WI38 (cell line): ENCODE data around the gene PDSS2.

Experiments
- H3K4me3 ChIP-seq: 2 replicates; pipeline ENCODE4 v1.5.1; 2011; ENCODE audit warnings: low read depth, mild to moderate bottlenecking, control low read depth, low read length
- TF ChIP-seq, protein P1 (sequence below): IDR thresholded peaks from 2 replicates; pipeline ENCODE4 v1.5.1; 2012; ENCODE audit warnings: low read depth, mild to moderate bottlenecking, control low read depth, low read length

The PDSS2 gene

DNA sequence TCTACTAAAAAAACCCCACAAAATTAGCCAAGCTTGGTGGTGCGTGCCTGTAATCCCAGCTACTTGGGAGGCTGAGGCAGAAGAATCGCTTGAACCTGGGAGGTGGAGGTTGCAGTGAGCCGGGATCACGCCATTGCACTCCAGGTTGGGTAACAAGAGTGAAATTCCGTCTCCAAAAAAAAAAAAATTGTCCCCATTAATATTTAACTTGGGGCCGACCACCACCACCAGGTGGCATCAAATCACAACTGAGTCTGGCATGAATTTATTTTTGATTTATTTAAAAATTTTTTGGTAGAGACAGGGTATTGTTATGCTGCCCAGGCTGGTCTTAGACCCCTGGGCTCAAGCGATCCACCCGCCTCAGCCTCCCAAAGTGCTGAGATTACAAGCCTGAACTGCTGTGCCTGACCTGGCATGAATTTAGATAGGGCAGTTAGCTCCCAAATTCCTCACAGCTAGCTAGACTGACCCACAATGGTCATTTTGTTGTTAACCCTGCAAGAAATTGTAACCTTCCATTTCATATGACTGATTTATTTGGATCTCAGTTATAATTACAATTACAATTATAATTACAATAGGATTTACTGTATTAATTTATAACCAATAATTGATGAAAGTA lies 326.9 kb downstream of the PDSS2 start:
- H3K4me3 ChIP-seq: no peak overlapping the region
- TF ChIP-seq, protein P1, sequence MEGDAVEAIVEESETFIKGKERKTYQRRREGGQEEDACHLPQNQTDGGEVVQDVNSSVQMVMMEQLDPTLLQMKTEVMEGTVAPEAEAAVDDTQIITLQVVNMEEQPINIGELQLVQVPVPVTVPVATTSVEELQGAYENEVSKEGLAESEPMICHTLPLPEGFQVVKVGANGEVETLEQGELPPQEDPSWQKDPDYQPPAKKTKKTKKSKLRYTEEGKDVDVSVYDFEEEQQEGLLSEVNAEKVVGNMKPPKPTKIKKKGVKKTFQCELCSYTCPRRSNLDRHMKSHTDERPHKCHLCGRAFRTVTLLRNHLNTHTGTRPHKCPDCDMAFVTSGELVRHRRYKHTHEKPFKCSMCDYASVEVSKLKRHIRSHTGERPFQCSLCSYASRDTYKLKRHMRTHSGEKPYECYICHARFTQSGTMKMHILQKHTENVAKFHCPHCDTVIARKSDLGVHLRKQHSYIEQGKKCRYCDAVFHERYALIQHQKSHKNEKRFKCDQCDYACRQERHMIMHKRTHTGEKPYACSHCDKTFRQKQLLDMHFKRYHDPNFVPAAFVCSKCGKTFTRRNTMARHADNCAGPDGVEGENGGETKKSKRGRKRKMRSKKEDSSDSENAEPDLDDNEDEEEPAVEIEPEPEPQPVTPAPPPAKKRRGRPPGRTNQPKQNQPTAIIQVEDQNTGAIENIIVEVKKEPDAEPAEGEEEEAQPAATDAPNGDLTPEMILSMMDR: 0 out of 2 replicates have a peak, but pooled peaks have one; percentile 33

DNA sequence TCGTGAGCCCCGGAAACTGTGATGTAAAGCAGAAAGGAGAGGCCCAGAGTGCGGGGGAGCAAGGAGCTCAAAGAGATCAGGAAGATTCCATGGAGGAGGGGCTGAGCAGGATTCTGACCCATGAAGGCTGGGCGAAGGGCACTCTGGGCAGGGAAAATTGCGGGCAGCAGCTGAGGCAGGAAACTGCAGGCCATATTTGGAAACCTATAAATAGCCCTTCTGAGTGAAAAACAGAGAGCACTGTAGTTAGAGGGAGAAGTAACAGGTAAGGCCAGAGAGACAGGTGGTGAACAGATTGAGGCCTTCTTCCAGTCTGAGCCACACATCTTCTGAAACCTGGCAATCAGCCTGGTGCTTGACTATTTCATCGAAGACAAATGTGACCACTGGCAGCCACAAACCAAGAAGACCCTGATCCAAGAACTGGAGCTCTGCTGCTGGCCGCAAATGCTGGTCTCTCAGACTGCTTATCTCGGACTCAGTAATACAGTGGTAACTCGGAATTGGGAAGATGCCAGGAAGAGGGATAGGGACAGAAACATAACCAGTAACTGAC lies 329.9 kb downstream of the PDSS2 start:
- TF ChIP-seq, protein P1: no peak

DNA sequence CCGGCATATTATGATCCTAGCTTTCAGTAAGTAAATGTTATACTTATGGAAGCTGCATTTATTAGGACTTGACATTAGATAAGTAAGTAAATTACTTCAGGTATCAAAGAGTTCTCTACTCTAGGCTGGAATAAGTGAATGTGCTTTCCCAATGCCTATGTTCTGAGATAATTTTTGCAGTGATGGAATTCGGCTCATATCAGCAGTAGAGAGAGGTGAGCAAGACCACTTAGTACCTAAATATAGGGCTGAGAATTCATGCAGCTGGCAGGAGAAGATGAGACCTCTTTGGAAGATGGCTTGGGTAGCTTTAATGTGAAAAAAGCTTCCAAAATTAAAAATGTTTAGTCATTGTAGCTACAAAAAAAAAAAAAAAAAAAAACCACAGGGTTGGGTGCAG lies 330.8 kb downstream of the PDSS2 start:
- no peak overlapping the region for H3K4me3 ChIP-seq
- TF ChIP-seq, protein P1: no peak

More for the DNA sequence above, 329.9 kb downstream of the PDSS2 start:
- H3K4me3 ChIP-seq: no peak overlapping the region

- TF ChIP-seq, protein P1: no peak
- H3K4me3 ChIP-seq: no peak overlapping the region
Measured at GRCh38 chr6:107128175-107128574, 331.2 kb downstream of the PDSS2 start.

- TF ChIP-seq, protein P1: no peak
- no peak overlapping the region for H3K4me3 ChIP-seq
Measured at GRCh38 chr6:107125771-107126170, 333.6 kb downstream of the PDSS2 start.

- TF ChIP-seq, protein P1: no peak
- no peak overlapping the region for H3K4me3 ChIP-seq
Measured at GRCh38 chr6:107124934-107125348, 334.4 kb downstream of the PDSS2 start.

DNA sequence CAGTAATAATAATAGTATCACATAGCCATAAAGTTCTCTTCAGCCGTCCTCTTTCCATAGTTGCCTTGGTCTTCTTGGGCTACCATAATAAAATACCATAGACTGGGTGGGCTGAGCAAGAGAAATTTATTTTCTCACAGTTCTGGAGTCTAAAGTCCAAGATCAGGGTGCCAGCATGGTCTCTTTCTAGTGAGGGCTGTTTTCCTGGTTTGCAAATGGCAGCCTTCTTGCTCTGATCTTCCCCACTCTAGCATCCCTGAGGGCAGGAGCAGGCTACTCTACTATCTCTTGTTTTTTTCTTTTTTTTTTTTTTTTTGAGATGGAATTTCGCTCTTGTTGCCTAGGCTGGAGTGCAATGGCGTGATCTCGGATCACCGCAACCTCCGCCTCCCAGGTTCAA lies 335.9 kb downstream of the PDSS2 start:
- H3K4me3 ChIP-seq: no peak overlapping the region
- TF ChIP-seq, protein P1: no peak
